Activated T-helper 2 cell treated with anti-CD3 and anti-CD28 coated beads, Interferon-gamma antibody, Interleukin-2, Interleukin-4, amounts not matched to agents 10 μg/mL and 5 μg/mL and 100 μg/mL, durations not matched to agents 14 hours and 24 hours and 36 hours (primary cell): ENCODE measurements around the gene TUBB. TPM values are rescaled to one million over a fixed set of nuclear protein-coding genes. Genes with fewer than 3 reads are reported as not detected.
A peak's percentile ranks its signal among the peaks of the same experiment; 100 is the strongest.

Experiments
- DNase-seq: peaks from one replicate; pipeline ENCODE4 v3.0.0; 2021; ENCODE audit warnings: low spot score
- H3K27ac Mint-ChIP-seq: one replicate; pipeline ENCODE4 v1.8.0; 2021; ENCODE audit warnings: mixed read lengths
- H3K27me3 Mint-ChIP-seq: one replicate; pipeline ENCODE4 v1.8.0; 2021; ENCODE audit warnings: low read depth, mixed read lengths
- H3K36me3 Mint-ChIP-seq: one replicate; pipeline ENCODE4 v1.8.0; 2021; ENCODE audit warnings: low read depth, mixed read lengths
- H3K4me1 Mint-ChIP-seq: one replicate; pipeline ENCODE4 v1.8.0; 2021; ENCODE audit warnings: low read depth, mixed read lengths
- H3K4me3 Mint-ChIP-seq: one replicate; pipeline ENCODE4 v1.8.0; 2021; ENCODE audit warnings: low read depth, mild to moderate bottlenecking, moderate library complexity, mixed read lengths
- H3K9me3 Mint-ChIP-seq: one replicate; pipeline ENCODE4 v1.8.0; 2021; ENCODE audit warnings: mixed read lengths
- intact Hi-C: fragments of 100-400 bp; cut with micrococcal nuclease; formaldehyde crosslinking; loops from one replicate; pipeline ENCODE4 v1.15.1; 2023
- total RNA-seq: library from RNA; stranded (reverse); gene quantifications from 2 replicates; pipeline ENCODE4 v1.2.3, GENCODE V29; 2022

TUBB gene
- total RNA-seq, result 1,115 and 1,128 TPM in 2 replicates

DNA sequence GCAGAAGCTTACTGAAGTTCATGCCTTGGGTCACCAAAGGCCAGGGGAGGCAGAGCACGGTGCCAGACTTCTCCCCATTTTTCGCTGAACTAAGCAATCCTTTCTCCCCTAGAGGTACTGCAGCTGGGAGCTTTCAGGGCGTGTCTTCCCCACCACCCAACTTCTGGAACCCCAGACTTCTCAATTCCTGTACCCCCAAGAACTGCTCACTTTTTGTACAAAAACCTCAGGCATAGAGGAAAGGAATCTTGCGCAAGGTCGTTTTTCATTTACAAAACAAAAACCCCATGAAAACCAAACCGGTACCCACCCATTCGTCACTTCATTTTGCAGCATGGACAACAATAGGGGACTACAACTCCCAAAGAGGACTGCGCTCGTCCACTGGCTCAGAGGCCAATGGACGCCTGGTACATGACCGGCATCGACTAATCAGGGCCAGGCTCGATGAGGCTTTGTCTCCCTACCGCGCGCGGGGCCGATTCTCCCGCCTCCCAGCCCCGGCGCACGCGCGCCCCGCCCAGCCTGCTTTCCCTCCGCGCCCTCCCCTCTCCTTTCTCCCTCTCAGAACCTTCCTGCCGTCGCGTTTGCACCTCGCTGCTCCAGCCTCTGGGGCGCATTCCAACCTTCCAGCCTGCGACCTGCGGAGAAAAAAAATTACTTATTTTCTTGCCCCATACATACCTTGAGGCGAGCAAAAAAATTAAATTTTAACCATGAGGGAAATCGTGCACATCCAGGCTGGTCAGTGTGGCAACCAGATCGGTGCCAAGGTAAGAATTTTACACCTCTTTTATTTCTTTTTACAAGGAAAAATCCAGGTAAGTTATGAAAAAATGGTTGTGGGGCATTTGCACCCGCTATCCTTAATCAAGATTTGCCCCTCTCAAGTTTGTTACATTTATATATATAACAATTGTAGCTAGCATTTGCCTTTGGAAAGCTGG, at the start of gene TUBB:
Gene TUBB (plus strand): TSS at position 562 of the 947 bp plus-strand sequence. CDS start 155 bp downstream, at position 717.
- Mint-ChIP-seq H3K4me1 (peaks cover 51% of the 10 kb centered on the region), H3K4me3 (peak within 1 kb of the TSS; percentile 93), H3K36me3 (peaks cover 69% of the 10 kb centered on the region), H3K27ac (peak within 1 kb of the TSS; percentile 97), H3K9me3 (no peaks in the 10 kb centered on the region), H3K27me3 (no peaks in the 10 kb centered on the region)
- intact Hi-C loops, result loop anchor here (1.0 to 5.0 kb wide), 4 partner anchors 148 to 233 kb away; partner anchors contain the start of genes ABCF1, HLA-E and PRR3
- DNase-seq, result peak; percentile 95

DNA sequence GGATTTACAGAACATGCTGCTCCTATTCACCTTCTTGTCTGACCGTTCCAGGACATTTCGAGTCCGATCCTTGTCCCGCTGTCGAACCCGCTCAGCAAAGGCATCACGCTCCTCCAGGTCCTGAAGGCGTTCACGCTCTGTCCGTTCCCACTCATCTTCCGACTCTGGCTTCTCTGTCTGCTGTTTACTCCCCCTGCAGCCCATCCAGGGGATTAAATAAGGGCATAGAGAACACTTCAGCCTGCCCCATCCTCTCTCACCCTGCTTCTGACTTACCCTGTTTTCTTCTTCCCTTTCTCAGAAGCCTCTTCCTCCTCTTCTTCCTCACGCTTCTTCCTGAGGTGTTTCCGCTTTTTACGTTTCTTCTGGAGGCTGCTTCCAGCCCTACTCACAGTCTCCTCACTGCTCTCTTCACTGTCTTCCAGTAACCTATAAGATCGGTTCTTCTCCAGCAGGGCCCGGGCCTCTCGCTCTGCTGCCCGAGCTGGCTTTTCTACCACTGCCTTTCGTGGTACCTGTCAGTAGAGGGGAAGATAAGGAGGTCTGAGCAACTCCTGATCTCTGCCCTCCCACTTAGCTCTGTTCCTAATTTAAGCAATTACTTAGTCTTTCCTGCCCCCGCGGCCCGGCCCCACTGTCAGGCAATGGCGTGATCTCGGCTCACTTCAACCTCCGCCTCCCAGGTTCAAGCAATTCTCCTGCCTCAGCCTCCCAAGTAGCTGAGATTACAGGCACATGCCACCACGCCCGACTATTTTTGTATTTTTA, 49.2 kb upstream of the TUBB start:
- Mint-ChIP-seq H3K36me3 (peaks cover 33% of the 10 kb centered on the region), H3K4me1 (peaks cover 22% of the 10 kb centered on the region), H3K9me3 (no peaks in the 10 kb centered on the region), H3K27me3 (no peaks in the 10 kb centered on the region), H3K27ac (peak overlapping the region; percentile 23), H3K4me3 (peak overlapping the region; percentile 68)
- no peak for DNase-seq
- intact Hi-C loops, result no loop called here

DNA sequence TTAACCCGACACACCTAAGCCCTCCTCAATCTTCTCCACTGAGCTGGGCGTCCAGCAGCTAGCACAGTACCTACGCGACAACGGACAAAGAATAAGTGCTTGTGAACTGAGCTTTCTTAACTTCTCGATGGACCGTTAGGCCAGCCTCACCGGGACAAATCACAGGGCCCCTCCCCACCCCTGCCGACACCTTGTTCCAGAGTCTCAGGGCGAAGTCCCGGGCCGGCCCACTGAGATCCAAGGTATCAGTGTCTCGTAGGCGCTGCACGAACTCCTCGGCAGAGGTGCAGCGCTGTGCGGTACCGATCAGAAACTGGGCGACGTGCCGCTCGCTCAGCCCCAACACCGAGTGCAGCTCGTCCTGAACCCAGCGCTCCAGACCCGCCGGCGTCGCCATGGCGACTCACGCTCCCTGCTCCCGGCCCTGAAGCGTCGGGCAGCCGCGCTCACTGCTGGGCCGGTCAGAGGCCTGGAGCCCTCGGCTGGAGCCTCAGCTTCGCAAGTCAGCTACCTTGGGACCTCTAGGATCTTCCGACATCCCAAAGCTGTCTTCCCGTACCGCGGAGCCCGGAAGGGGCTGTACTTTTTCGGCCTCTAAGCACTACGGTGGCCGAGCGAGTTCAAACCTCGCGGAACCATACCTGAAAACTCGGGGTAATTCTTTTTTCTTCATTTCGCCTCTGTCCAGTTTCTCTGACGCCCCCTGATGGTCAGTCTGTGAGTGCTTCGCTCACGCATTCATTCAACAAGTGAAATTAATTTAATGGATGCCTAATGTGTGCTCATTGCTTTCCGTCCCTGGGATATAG, 47.5 kb upstream of the TUBB start, which contains the start of gene DHX16:
Gene DHX16 (minus strand): TSS at position 562 of the 809 bp plus-strand sequence. CDS start 165 bp downstream, at position 397.
- Mint-ChIP-seq H3K27me3 (no peaks in the 10 kb centered on the region), H3K36me3 (peaks cover 36% of the 10 kb centered on the region)
- intact Hi-C loops, result loop anchor here (1.0 kb wide), 2 partner anchors 10 to 25 kb away; partner anchors contain the start of gene C6orf136

DNA sequence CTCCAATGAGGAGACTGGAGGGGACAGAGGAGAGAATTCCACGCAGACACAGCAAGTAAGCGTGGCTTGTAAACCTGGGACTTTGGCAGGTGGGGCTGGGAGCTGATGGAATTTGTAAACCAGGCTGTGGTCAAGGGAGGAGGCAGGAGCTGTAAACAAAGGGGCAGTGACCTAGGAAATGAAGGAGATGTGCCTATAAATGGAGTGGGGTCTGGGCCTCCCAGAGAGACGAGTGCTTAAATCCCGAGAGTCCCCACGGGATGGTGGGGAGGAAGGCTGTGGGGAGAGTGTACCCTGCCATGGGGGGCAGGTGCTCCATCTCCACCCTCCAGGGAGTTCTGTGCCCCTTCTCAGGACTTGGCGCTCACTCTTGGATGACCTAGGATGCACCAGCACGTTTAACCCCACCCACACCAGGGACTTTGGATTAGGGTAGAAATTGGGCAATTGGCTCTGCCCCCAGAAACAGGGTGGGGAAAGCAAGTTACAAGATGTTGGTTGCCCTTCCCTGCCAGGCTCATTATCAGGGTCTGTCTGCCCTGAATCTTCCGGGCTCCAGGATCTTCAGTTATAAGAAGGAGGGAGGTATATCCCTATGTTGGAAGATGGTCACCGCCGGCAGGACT, 43.4 kb upstream of the TUBB start:
- Mint-ChIP-seq H3K4me1 (peaks cover 29% of the 10 kb centered on the region), H3K36me3 (peaks cover 54% of the 10 kb centered on the region), H3K27me3 (no peaks in the 10 kb centered on the region), H3K4me3 (no peak overlapping the region), H3K27ac (no peak overlapping the region), H3K9me3 (no peaks in the 10 kb centered on the region)
- intact Hi-C loops, result no loop called here
- no peak for DNase-seq

More for the DNA sequence above, 47.5 kb upstream of the TUBB start, which contains the start of gene DHX16:
- Mint-ChIP-seq H3K4me3 (peak within 1 kb of the TSS; percentile 91), H3K27ac (peak within 1 kb of the TSS; percentile 68), H3K9me3 (no peaks in the 10 kb centered on the region), H3K4me1 (peaks cover 20% of the 10 kb centered on the region)
- DNase-seq, result peak; percentile 87

DNA sequence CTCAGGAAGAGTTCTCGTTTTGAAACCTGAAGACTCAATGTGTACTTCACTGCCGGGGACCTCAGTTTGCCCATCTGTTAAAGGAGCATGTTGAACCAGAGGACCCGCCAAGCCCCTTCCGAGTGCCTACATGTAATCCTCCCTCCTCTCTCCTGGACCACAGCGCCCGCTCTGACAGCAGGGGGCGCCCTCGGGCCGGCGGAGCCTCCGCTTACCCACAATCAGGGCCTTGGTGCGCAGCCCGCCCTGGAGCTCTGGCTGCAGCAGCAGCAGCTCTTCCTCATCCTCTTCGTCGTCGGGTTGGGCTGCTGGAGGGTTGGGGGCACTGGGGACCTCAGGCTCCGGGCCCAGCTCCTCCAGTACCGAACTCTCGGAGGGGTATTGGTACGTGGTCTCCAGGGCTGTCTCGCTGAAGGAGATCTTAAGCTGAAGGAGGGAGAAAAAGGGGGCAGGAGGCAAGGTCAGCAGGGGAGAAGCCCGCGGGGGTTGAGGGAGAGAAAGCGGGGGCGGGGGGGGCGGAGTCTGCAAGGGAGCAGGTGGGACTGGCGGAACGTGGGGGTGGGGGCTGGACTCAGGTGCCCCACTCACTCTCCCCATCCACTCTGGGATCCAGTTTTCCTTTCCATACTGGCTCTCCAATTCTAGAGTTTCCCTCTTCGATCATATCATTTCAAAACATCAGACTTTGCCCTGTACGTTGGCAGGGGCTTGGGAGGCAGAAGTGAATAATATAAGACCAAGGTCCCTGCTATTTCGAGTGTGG, 41.0 kb upstream of the TUBB start:
- H3K36me3 Mint-ChIP-seq, result peaks cover 77% of the 10 kb centered on the region
- no peaks in the 10 kb centered on the region for H3K9me3 Mint-ChIP-seq
- peak; percentile 86 for DNase-seq
- intact Hi-C loops, result loop anchor here (1.0 kb wide), 1 partner anchor 43 kb away; no protein-coding TSS in a partner anchor
- peak overlapping the region; percentile 75 for H3K27ac Mint-ChIP-seq
- H3K4me3 Mint-ChIP-seq, result peak overlapping the region; percentile 97
- H3K27me3 Mint-ChIP-seq, result no peaks in the 10 kb centered on the region
- H3K4me1 Mint-ChIP-seq, result peaks cover 26% of the 10 kb centered on the region

DNA sequence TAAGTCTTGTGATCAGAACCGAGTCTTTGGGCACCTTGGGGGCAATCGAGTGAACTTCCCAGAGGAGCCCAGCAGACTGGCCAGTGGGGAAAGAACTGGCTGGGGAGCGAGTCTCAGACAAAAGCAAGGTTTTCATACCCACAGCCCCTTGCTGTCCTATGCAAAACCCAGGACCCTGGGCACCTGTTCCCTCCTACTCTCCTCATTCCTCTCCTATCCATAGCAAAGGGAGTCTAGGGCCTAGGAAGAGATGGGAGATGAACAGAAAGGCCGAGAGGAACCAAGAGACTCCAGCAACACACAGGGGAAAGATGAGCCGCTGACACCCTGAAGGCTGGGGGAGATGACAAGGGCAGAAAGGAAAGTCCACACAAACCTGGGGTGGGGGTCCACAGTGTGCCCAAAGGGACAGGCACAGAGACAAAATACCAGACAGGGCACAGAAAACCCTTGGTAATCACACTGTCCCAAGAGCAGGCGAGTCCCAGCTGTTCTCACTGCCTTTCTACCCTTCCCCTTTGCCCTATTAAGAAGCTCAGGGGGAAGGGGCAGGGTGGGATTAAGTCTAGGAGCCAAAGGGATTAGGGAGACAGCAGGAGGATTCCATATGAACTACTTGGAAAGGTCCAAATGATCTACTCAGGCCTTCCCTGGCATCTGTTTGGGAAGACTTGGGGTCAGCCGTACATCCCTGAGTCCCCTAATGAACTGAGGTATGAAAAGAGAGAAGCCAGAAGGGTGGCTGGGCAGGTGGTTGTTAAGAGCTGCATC, 40.2 kb upstream of the TUBB start:
- Mint-ChIP-seq H3K4me3 (peak overlapping the region; percentile 97), H3K36me3 (peaks cover 83% of the 10 kb centered on the region), H3K4me1 (peaks cover 26% of the 10 kb centered on the region), H3K27me3 (no peaks in the 10 kb centered on the region), H3K9me3 (no peaks in the 10 kb centered on the region), H3K27ac (peak overlapping the region; percentile 75)
- intact Hi-C loops, result loop anchor here (1.0 to 5.0 kb wide), 7 partner anchors 42 to 353 kb away; partner anchors contain the start of genes HLA-E and TRIM39
- DNase-seq, result no peak

DNA sequence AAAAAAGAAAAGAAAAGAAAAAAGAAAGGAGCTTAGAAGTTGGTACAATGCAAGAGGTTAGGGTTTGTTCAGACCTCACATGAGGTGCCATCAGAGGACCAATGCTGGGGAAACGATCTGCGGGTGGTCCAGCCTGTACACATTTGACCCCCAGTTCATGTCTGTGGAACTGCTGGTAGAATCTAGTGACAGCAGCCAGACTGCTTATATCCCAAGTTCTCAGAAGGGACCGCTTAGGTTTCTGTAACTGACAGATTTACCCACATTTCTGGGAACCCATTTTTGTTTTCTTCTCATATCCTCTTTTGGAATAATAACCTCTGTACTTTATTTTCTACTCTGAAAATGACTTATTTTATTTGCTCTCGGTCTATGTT, 38.4 kb upstream of the TUBB start:
- no peaks in the 10 kb centered on the region for H3K9me3 Mint-ChIP-seq
- intact Hi-C loops, result loop anchor here (1.0 to 5.0 kb wide), 10 partner anchors 8 to 354 kb away; partner anchors contain the start of genes DHX16, HLA-E, MDC1 and MRPS18B
- H3K36me3 Mint-ChIP-seq, result peaks cover 87% of the 10 kb centered on the region
- no peak for DNase-seq
- H3K27me3 Mint-ChIP-seq, result no peaks in the 10 kb centered on the region
- H3K27ac Mint-ChIP-seq, result peak overlapping the region; percentile 96
- H3K4me3 Mint-ChIP-seq, result peak overlapping the region; percentile 97
- peaks cover 24% of the 10 kb centered on the region for H3K4me1 Mint-ChIP-seq

DNA sequence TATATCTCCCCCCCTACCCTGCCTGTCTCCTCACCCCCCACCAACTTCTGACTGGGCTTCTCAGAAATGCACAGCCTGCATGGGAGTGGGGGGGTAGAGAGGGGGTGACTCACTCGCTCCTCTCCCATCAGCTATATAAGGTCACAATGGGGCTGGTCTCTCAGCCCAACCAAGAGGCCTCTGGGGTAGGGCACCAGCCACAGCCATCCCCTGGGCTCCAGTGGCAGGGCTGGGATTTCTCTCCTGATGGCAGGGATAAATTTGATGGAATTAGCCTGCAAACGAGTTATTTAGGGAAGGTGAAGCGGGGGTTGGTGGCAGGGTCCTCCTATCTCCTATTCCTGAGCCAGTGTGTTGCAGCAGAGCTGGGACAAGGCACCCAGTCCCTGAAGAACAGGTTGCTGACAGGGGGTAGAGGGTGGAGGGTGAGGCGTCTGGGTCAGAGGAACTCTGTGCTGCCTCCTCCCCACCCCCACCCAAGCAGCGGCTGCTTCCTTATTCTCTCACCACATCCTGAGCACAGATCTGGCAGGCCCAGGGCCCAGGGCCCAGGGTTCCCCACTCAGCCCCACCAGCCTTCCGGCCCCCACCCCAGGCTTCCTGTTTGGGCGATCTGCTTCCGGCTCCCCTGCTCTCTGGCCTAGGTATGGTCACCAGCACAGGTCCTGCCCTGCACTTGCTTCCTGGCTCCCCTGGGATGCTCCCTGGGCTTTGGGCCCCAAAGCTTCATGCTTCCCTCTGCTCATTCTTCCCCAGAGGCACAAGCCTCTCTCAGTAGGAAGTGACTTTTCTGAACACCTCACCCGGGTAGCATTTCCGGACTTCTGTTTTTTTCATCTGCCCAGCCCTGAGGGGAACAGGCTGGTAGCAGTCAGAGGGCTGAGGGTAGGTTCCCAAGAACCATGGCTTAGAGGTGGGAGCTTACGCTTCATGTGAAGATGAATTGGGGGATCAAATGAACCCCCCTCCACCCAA, 37.7 kb upstream of the TUBB start:
- H3K27ac Mint-ChIP-seq, result peak overlapping the region; percentile 96
- DNase-seq, result peak; percentile 88
- H3K4me3 Mint-ChIP-seq, result peak overlapping the region; percentile 97
- peaks cover 80% of the 10 kb centered on the region for H3K36me3 Mint-ChIP-seq
- intact Hi-C loops, result loop anchor here (1.0 to 5.0 kb wide), 10 partner anchors 9 to 355 kb away; partner anchors contain the start of genes DHX16, HLA-E, MDC1 and MRPS18B
- peaks cover 24% of the 10 kb centered on the region for H3K4me1 Mint-ChIP-seq
- H3K9me3 Mint-ChIP-seq, result no peaks in the 10 kb centered on the region
- no peaks in the 10 kb centered on the region for H3K27me3 Mint-ChIP-seq

DNA sequence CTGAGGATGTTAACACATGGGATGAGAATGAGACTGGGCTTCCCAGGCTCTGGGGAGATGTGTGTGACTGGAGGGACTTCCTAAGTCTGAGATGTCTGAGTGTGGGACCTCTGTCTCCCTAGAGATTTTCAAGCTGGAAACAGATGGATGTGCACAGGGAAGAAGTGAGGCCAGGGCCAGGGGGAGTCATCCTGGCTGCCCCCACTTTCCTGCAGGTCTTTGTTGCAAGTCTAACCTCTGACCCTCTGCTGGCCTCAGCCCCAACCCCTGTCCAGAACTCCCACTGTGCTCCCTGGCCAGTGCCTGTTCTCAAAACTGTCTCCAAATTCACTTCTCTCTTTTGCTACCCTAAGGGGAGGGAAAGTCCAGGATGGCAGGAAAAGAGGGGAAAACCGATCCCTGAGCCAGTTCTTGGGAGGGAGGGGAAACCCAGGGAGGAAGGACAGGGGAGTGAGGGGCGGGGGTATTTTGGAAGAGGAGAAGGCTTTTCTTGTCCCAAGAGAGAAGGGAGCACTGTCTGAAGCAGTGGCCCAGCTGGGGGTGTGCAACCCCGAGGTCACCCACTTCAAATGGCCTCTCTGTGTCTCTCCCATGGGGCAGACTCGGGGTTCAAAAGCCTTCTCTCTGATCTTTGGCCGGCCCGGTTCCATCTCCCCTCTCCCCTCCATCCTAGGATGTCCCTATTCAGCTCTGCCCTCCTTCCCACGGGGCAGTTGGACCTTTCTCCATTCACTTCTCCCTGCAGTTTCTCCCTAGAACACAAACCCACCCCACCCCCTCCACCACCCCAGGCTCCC, 36.8 kb upstream of the TUBB start:
- H3K4me3 Mint-ChIP-seq, result peak overlapping the region; percentile 97
- intact Hi-C loops, result loop anchor here (5.0 kb wide), 6 partner anchors 54 to 356 kb away; partner anchors contain the start of genes HLA-E and TRIM39
- peaks cover 81% of the 10 kb centered on the region for H3K36me3 Mint-ChIP-seq
- H3K9me3 Mint-ChIP-seq, result no peaks in the 10 kb centered on the region
- peaks cover 32% of the 10 kb centered on the region for H3K4me1 Mint-ChIP-seq
- peak overlapping the region; percentile 96 for H3K27ac Mint-ChIP-seq
- DNase-seq, result no peak
- no peaks in the 10 kb centered on the region for H3K27me3 Mint-ChIP-seq
